ENCODE measurements around the gene CCDC107. TPM values are rescaled to one million over a fixed set of nuclear protein-coding genes. Genes with fewer than 3 reads are reported as not detected.
A peak's percentile ranks its signal among the peaks of the same experiment; 100 is the strongest.

The CCDC107 gene
- total and polyA plus RNA-seq, 9 of the 15 experiments (the other 6 are each of a cell fraction or from before 2014, with no cell fraction given), result 0.35 to 11.3 (median 6.9) TPM; not detected in 1

DNA sequence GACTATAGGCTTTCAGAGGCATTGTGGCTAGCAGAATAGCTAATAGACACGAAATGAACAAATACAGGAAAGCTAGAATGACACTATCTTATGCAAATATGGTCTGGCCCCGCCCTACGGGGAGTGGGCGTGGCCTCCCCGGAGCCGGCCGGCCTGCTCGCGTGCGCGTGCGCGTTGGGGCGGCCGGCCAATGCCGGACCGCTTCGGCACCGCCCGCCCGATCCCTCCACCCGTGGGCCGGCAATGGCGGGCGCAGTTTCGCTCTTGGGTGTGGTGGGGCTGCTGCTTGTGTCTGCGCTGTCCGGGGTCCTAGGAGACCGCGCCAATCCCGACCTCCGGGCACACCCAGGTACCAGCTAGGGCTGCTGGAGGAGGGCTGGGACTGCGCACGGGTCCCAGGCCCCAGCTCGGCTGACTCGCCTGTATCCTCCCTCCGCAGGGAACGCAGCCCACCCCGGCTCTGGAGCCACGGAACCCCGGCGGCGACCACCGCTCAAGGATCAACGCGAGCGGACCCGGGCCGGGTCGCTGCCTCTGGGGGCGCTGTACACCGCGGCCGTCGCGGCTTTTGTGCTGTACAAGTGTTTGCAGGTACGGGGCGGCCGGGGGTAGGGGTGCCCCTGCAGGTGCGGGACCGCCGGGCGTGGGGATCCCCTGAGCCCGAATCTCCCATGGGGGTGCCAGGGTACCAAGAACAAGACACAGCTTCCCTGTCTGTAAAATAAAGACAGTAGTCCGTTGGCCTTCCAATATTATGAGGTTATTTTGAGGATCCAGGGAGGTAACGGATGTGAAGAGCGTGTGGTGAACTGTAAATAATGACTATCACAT is at the start of gene CCDC107 (continued):
- TF ChIP-seq, protein P1, sequence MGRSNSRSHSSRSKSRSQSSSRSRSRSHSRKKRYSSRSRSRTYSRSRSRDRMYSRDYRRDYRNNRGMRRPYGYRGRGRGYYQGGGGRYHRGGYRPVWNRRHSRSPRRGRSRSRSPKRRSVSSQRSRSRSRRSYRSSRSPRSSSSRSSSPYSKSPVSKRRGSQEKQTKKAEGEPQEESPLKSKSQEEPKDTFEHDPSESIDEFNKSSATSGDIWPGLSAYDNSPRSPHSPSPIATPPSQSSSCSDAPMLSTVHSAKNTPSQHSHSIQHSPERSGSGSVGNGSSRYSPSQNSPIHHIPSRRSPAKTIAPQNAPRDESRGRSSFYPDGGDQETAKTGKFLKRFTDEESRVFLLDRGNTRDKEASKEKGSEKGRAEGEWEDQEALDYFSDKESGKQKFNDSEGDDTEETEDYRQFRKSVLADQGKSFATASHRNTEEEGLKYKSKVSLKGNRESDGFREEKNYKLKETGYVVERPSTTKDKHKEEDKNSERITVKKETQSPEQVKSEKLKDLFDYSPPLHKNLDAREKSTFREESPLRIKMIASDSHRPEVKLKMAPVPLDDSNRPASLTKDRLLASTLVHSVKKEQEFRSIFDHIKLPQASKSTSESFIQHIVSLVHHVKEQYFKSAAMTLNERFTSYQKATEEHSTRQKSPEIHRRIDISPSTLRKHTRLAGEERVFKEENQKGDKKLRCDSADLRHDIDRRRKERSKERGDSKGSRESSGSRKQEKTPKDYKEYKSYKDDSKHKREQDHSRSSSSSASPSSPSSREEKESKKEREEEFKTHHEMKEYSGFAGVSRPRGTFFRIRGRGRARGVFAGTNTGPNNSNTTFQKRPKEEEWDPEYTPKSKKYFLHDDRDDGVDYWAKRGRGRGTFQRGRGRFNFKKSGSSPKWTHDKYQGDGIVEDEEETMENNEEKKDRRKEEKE (IDR thresholded peaks at IDR 0.05; ENCODE audit: borderline replicate concordance in 1 of 2, control insufficient read depth in 1 of 2, low read depth in 2 of 2, low read length in 1 of 2), result no peak
- no peak for TF ChIP-seq ZNF217 (CRISPR knock-in tag; IDR thresholded peaks at IDR 0.05)
- no peak for TF ChIP-seq MCM2 (IDR thresholded peaks at IDR 0.05; ENCODE audit: low read depth)
- no peak for TF ChIP-seq ZKSCAN3 (CRISPR knock-in tag; IDR thresholded peaks at IDR 0.05)
- TF ChIP-seq HLTF (IDR thresholded peaks at IDR 0.05), result no peak
- no peak for TF ChIP-seq ZNF445 (CRISPR knock-in tag; IDR thresholded peaks at IDR 0.05; ENCODE audit: low read depth)
- no peak for TF ChIP-seq PCBP2 (IDR thresholded peaks at IDR 0.05; ENCODE audit: low read depth, low read length, poor library complexity, severe bottlenecking)
- no peak for TF ChIP-seq ZNF77 (CRISPR knock-in tag; IDR thresholded peaks at IDR 0.05)
- no peak for TF ChIP-seq ZNF511 (CRISPR knock-in tag; IDR thresholded peaks at IDR 0.05)
- TF ChIP-seq, protein P2, sequence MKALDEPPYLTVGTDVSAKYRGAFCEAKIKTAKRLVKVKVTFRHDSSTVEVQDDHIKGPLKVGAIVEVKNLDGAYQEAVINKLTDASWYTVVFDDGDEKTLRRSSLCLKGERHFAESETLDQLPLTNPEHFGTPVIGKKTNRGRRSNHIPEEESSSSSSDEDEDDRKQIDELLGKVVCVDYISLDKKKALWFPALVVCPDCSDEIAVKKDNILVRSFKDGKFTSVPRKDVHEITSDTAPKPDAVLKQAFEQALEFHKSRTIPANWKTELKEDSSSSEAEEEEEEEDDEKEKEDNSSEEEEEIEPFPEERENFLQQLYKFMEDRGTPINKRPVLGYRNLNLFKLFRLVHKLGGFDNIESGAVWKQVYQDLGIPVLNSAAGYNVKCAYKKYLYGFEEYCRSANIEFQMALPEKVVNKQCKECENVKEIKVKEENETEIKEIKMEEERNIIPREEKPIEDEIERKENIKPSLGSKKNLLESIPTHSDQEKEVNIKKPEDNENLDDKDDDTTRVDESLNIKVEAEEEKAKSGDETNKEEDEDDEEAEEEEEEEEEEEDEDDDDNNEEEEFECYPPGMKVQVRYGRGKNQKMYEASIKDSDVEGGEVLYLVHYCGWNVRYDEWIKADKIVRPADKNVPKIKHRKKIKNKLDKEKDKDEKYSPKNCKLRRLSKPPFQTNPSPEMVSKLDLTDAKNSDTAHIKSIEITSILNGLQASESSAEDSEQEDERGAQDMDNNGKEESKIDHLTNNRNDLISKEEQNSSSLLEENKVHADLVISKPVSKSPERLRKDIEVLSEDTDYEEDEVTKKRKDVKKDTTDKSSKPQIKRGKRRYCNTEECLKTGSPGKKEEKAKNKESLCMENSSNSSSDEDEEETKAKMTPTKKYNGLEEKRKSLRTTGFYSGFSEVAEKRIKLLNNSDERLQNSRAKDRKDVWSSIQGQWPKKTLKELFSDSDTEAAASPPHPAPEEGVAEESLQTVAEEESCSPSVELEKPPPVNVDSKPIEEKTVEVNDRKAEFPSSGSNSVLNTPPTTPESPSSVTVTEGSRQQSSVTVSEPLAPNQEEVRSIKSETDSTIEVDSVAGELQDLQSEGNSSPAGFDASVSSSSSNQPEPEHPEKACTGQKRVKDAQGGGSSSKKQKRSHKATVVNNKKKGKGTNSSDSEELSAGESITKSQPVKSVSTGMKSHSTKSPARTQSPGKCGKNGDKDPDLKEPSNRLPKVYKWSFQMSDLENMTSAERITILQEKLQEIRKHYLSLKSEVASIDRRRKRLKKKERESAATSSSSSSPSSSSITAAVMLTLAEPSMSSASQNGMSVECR (CRISPR knock-in tag; IDR thresholded peaks at IDR 0.05), result peak; percentile 24; the same call in 1 of the 2 replicates
- TF ChIP-seq ZNF347 (CRISPR knock-in tag; IDR thresholded peaks at IDR 0.05; ENCODE audit: low read depth), result no peak
- TF ChIP-seq SP2 (IDR thresholded peaks at IDR 0.05; ENCODE audit: extremely low read depth, low read depth, low read length, poor library complexity, severe bottlenecking), result no peak
- no peak for TF ChIP-seq CBFA2T2 (conservative IDR thresholded peaks at IDR 0.05)
- no peak for TF ChIP-seq BMI1 (IDR thresholded peaks at IDR 0.05; ENCODE audit: low read length)
- peak; percentile 37; the same call in 1 of the 2 replicates for TF ChIP-seq ELF2 (CRISPR knock-in tag; IDR thresholded peaks at IDR 0.05)
- no peak for TF ChIP-seq ARID2 (IDR thresholded peaks at IDR 0.05)

Data from K562 (cell line).